Measurements from ENCODE around the gene RANBP1.

RANBP1 gene

GRCh38 chr22:20093418-20094196 lies 22.3 kb upstream of the RANBP1 start:
- no peak for TF ChIP-seq POLR2A (IDR thresholded peaks at IDR 0.05; ENCODE audit: low read depth, low read length)
- FAIRE-seq, result no peak
- no peak for DNase-seq (ENCODE audit: insufficient read length, low spot score)

- TF ChIP-seq POLR2A (IDR thresholded peaks at IDR 0.05; ENCODE audit: low read depth, low read length), result no peak
- no peak for FAIRE-seq
- DNase-seq (ENCODE audit: insufficient read length, low spot score), result no peak
These were observed 21.6 kb upstream of the RANBP1 start for GRCh38 chr22:20094197-20094807.

GRCh38 chr22:20095521-20095920 lies 20.4 kb upstream of the RANBP1 start:
- FAIRE-seq (no peak), DNase-seq (ENCODE audit: insufficient read length, low spot score) (no peak)
- no peak for TF ChIP-seq POLR2A (IDR thresholded peaks at IDR 0.05; ENCODE audit: low read depth, low read length)

GRCh38 chr22:20096574-20097420 lies 19.1 kb upstream of the RANBP1 start:
- no peak for TF ChIP-seq POLR2A (IDR thresholded peaks at IDR 0.05; ENCODE audit: low read depth, low read length)
- FAIRE-seq (no peak), DNase-seq (ENCODE audit: insufficient read length, low spot score) (no peak)

GRCh38 chr22:20099099-20099711 lies 16.7 kb upstream of the RANBP1 start:
- DNase-seq (ENCODE audit: insufficient read length, low spot score), result no peak
- FAIRE-seq, result no peak
- no peak for TF ChIP-seq POLR2A (IDR thresholded peaks at IDR 0.05; ENCODE audit: low read depth, low read length)

- TF ChIP-seq POLR2A (IDR thresholded peaks at IDR 0.05; ENCODE audit: low read depth, low read length), result no peak
- no peak for DNase-seq (ENCODE audit: insufficient read length, low spot score)
- FAIRE-seq, result no peak
These were observed 14.3 kb upstream of the RANBP1 start for GRCh38 chr22:20101638-20102037.

- DNase-seq (ENCODE audit: insufficient read length, low spot score), result no peak
- no peak for TF ChIP-seq POLR2A (IDR thresholded peaks at IDR 0.05; ENCODE audit: low read depth, low read length)
- FAIRE-seq, result no peak
These were observed 13.6 kb upstream of the RANBP1 start for GRCh38 chr22:20102203-20102780.

GRCh38 chr22:20105456-20106204 lies 10.3 kb upstream of the RANBP1 start:
- no peak for TF ChIP-seq POLR2A (IDR thresholded peaks at IDR 0.05; ENCODE audit: low read depth, low read length)
- DNase-seq (ENCODE audit: insufficient read length, low spot score), result no peak
- FAIRE-seq, result no peak

- DNase-seq (ENCODE audit: insufficient read length, low spot score) (no peak), FAIRE-seq (no peak)
- TF ChIP-seq POLR2A (IDR thresholded peaks at IDR 0.05; ENCODE audit: low read depth, low read length), result no peak
These were observed 9.6 kb upstream of the RANBP1 start for GRCh38 chr22:20106205-20106848.

- FAIRE-seq, result no peak
- no peak for TF ChIP-seq POLR2A (IDR thresholded peaks at IDR 0.05; ENCODE audit: low read depth, low read length)
- DNase-seq (ENCODE audit: insufficient read length, low spot score), result no peak
These were observed 9.1 kb upstream of the RANBP1 start for GRCh38 chr22:20106849-20107237.

- TF ChIP-seq POLR2A (IDR thresholded peaks at IDR 0.05; ENCODE audit: low read depth, low read length), result no peak
- FAIRE-seq (no peak), DNase-seq (ENCODE audit: insufficient read length, low spot score) (no peak)
These were observed 8.4 kb upstream of the RANBP1 start for GRCh38 chr22:20107471-20107901.

GRCh38 chr22:20107951-20108756 lies 7.8 kb upstream of the RANBP1 start:
- DNase-seq (ENCODE audit: insufficient read length, low spot score) (no peak), FAIRE-seq (no peak)
- no peak for TF ChIP-seq POLR2A (IDR thresholded peaks at IDR 0.05; ENCODE audit: low read depth, low read length)
